ENCODE data around the gene LRRC17. TPM values are rescaled to one million over a fixed set of nuclear protein-coding genes. Genes with fewer than 3 reads are reported as not detected.

The LRRC17 gene
- total and polyA plus RNA-seq, 2 of the 4 experiments (the other 2 are of a cell fraction) = 250 to 280 TPM

GRCh38 chr7:102983602-102984001 lies 70.8 kb downstream of the LRRC17 start:
- intact Hi-C loops (cut with micrococcal nuclease) = no loop called here
- BruUV-seq (replicated peaks) = no TSS peak
- no peak overlapping the region for H2AK5ac ChIP-seq (ENCODE audit: low read depth, low read length)

More at GRCh38 chr7:102983602-102984001, 70.8 kb downstream of the LRRC17 start:
- Histone ChIP-seq H3K9me3 (ENCODE audit: control insufficient read depth, insufficient read depth, low read length) (peaks cover 2% of the 10 kb centered on the region; the same call in 1 of the 2 replicates), H3K4me2 (ENCODE audit: low read depth, low read length) (no peak overlapping the region), H3K9me1 (ENCODE audit: insufficient read depth, low read length) (no peaks in the 10 kb centered on the region), H3K27me3 (ENCODE audit: control insufficient read depth, insufficient read depth, low read length) (no peaks in the 10 kb centered on the region), H3K4ac (ENCODE audit: low read depth, low read length) (no peak overlapping the region), H3K14ac (replicated peaks; ENCODE audit: low read depth, low read length) (no peak overlapping the region), H3K9ac (ENCODE audit: low read depth, low read length) (no peak overlapping the region), H3K56ac (ENCODE audit: extremely low read depth, insufficient read depth, low read length) (no peak overlapping the region), H3K27ac (ENCODE audit: insufficient read depth, low read length) (no peak overlapping the region), H2BK20ac (ENCODE audit: low read depth, low read length) (no peak overlapping the region), H4K91ac (ENCODE audit: insufficient read depth, low read depth, low read length) (no peak overlapping the region), H2AK9ac (replicated peaks; ENCODE audit: low read depth, low read length, poor library complexity) (no peak overlapping the region), H2BK5ac (ENCODE audit: low read depth, low read length, poor library complexity, severe bottlenecking) (no peak overlapping the region), H2BK15ac (ENCODE audit: low read depth, low read length) (no peak overlapping the region), H3K18ac (ENCODE audit: low read depth, low read length) (no peak overlapping the region), H3K23ac (ENCODE audit: low read depth, low read length) (no peak overlapping the region), H3K4me3 (ENCODE audit: insufficient read depth, low read depth, low read length) (no peak overlapping the region), H4K20me1 (ENCODE audit: insufficient read depth, low read length) (no peaks in the 10 kb centered on the region), H3K4me1 (ENCODE audit: control insufficient read depth, insufficient read depth, low read length) (no peaks in the 10 kb centered on the region; the same call in 1 of the 2 replicates), H2BK120ac (ENCODE audit: low read depth, low read length) (no peak overlapping the region), H3K79me1 (ENCODE audit: low read depth in 1 of 2, low read length in 2 of 2) (no peaks in the 10 kb centered on the region), H2AFZ (replicated peaks; ENCODE audit: low read length, poor library complexity) (no peak overlapping the region), H4K8ac (ENCODE audit: low read depth in 2 of 2, low read length in 2 of 2) (no peak overlapping the region), H3K36me3 (ENCODE audit: control insufficient read depth, insufficient read depth, low read length) (no peaks in the 10 kb centered on the region), H4K5ac (ENCODE audit: low read depth, low read length) (no peak overlapping the region)
- ChIA-PET POLR2A (ENCODE audit: unreplicated experiment) (no interaction called here), CTCF (no interaction called here)
- no peak for DNase-seq
- no peak for TF ChIP-seq POLR2A (IDR thresholded peaks at IDR 0.05; ENCODE audit: low read depth, low read length)
- dilution Hi-C loops (cut with HindIII; ENCODE audit: low sequenced_read_pairs, unreplicated experiment) = no loop called here
- WGBS, 2 experiments (ENCODE audit: extremely low coverage in 2 of 2, insufficient read length in 1 of 2) = 100% methylated on average over 1 of the region's 7 CpGs; no CpG with 5 or more reads in 1 of the 2 experiments
- no peak for ATAC-seq (ENCODE audit: low read depth)
- in situ Hi-C loops (cut with MboI; ENCODE audit: low sequenced_read_pairs) = no loop called here

All from IMR-90 (cell line).